ENCODE measurements around the gene ATG7. TPM values are rescaled to one million over a fixed set of nuclear protein-coding genes. Genes with fewer than 3 reads are reported as not detected.

The ATG7 gene
- total RNA-seq, 5 donors from 2014 or later (not counting 1 experiment from before 2014, with no cell fraction given): 29.0 to 39.3 (median 37.4) TPM

DNA sequence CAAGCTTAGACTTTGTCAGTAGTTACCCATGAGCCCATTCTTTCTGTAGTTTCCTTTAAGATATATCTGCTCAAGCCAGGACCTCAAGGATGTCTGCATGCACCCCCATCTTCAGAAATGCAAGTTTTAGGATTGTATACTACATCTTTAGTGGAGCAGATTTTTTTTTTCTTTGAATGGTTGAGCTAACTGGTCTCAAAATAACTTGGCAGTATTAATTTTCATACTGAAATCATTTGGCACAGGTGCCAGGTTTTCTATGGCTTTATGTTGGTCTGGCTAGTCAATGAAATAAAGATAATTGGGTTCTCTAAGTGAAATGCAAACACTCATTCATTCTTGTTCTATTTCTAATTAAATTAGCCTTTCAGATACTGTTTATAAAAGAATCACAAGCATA, 108.9 kb downstream of the ATG7 start:
- no peak for ATAC-seq (replicated peaks in 1 of 4)
- Mint-ChIP-seq H3K4me1 (no peaks in the 10 kb centered on the region), H3K27ac (no peak overlapping the region), H3K4me3 (no peak overlapping the region), H3K27me3 (no peaks in the 10 kb centered on the region), H3K9me3 (no peaks in the 10 kb centered on the region), H3K36me3 (peaks cover 42% of the 10 kb centered on the region)
- H3K9me3 ChIP-seq: no peaks in the 10 kb centered on the region
- no peaks in the 10 kb centered on the region for H3K4me1 ChIP-seq (ENCODE audit: control insufficient read depth in 1 of 2, extremely low read depth in 1 of 2, insufficient read depth in 2 of 2, low read length in 2 of 2)
- DNase-seq: no peak
- no peak overlapping the region for H3K27ac ChIP-seq (ENCODE audit: low read length)
- ChIA-PET CTCF (interaction anchor here in 1 of 2 donors (1.0 kb wide), 1 partner anchor 269 kb away, joined by 3 read pairs; no protein-coding TSS in a partner anchor), POLR2A (interaction anchor here in 1 of 2 donors (0.7 kb wide), 1 partner anchor 41 kb away, joined by 4 read pairs; no protein-coding TSS in a partner anchor)
- peaks cover 0 to 13% of the 10 kb centered on the region in 2 donors for H3K36me3 ChIP-seq (ENCODE audit: control insufficient read depth in 2 of 2, extremely low read depth in 1 of 2, insufficient read depth in 1 of 2, low read length in 1 of 2)
- H3K27me3 ChIP-seq (replicated peaks in 1 of 2; ENCODE audit: control insufficient read depth in 2 of 2, extremely low read depth in 1 of 2, insufficient read depth in 2 of 2, low read length in 1 of 2): no peaks in the 10 kb centered on the region
- no peak overlapping the region for H3K4me3 ChIP-seq (ENCODE audit: control insufficient read depth in 1 of 2, extremely low read depth in 1 of 2, low read length in 1 of 2)

DNA sequence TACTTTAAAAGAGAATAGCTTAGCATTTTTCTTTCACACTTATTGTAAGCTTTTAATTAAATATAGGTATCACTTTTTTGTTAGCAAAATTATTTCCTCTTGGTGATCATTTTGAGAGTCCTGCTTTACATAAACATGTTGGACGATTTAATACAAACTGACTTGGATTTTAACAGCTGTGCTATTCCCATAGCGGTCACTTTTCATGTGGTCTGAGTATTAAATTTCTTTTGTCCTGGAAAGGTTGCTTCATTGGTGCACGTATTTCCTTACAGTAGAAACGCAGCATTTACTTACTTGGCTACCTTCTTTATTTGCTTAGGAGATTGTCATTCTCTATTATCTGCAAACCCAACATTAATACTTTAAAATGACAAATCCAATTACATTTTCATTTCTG, 109.4 kb downstream of the ATG7 start:
- no peaks in the 10 kb centered on the region for H3K4me1 ChIP-seq (ENCODE audit: control insufficient read depth in 1 of 2, extremely low read depth in 1 of 2, insufficient read depth in 2 of 2, low read length in 2 of 2)
- ChIA-PET POLR2A (interaction anchor here in 1 of 2 donors (0.7 kb wide), 1 partner anchor 41 kb away, joined by 4 read pairs; no protein-coding TSS in a partner anchor), CTCF (interaction anchor here in 1 of 2 donors (1.0 kb wide), 1 partner anchor 269 kb away, joined by 3 read pairs; no protein-coding TSS in a partner anchor)
- Mint-ChIP-seq H3K4me1 (no peaks in the 10 kb centered on the region), H3K27ac (no peak overlapping the region), H3K4me3 (no peak overlapping the region), H3K9me3 (no peaks in the 10 kb centered on the region), H3K36me3 (peaks cover 42% of the 10 kb centered on the region), H3K27me3 (no peaks in the 10 kb centered on the region)
- ATAC-seq (replicated peaks in 1 of 4) (no peak), DNase-seq (no peak)
- no peak overlapping the region for H3K27ac ChIP-seq (ENCODE audit: low read length)
- WGBS (ENCODE audit: insufficient coverage): no CpG with 5 or more reads among the region's 4 CpGs
- no peaks in the 10 kb centered on the region for H3K27me3 ChIP-seq (replicated peaks in 1 of 2; ENCODE audit: control insufficient read depth in 2 of 2, extremely low read depth in 1 of 2, insufficient read depth in 2 of 2, low read length in 1 of 2)
- H3K9me3 ChIP-seq: no peaks in the 10 kb centered on the region
- peaks cover 0 to 13% of the 10 kb centered on the region in 2 donors for H3K36me3 ChIP-seq (ENCODE audit: control insufficient read depth in 2 of 2, extremely low read depth in 1 of 2, insufficient read depth in 1 of 2, low read length in 1 of 2)
- H3K4me3 ChIP-seq (ENCODE audit: control insufficient read depth in 1 of 2, extremely low read depth in 1 of 2, low read length in 1 of 2): no peak overlapping the region

DNA sequence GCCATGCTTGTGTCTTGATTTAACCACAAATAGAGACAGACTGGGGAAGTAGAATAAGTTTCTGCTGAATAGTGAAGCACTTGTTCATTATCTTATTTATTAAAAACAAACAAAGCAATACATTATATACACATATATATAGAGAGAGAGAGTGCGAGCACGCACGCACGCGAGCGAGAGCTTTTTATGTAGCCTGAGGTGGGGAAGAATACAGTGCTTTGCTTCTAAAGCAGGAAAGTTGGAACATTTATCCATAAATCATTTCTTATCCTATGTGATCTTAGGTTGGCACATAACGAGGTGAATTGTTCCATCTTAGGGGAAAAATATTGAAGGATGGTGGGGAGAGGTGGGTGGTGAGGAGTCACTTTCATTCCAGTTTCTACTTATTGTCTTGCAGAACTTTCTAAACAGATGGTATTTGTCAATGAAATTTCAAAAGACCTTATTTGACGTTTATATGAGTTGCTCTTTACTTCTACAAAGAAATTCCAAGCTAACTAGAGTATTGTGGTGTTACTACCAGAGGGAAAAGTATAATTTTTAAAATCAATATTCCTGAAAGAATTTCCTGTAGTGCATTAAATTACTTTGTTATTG, 110.0 kb downstream of the ATG7 start:
- WGBS (ENCODE audit: insufficient coverage): no CpG with 5 or more reads among the region's 8 CpGs
- Mint-ChIP-seq H3K4me1 (no peaks in the 10 kb centered on the region), H3K36me3 (peaks cover 41% of the 10 kb centered on the region), H3K9me3 (no peaks in the 10 kb centered on the region), H3K27ac (no peak overlapping the region), H3K27me3 (no peaks in the 10 kb centered on the region), H3K4me3 (no peak overlapping the region)
- Histone ChIP-seq H3K27me3 (replicated peaks in 1 of 2; ENCODE audit: control insufficient read depth in 2 of 2, extremely low read depth in 1 of 2, insufficient read depth in 2 of 2, low read length in 1 of 2) (no peaks in the 10 kb centered on the region), H3K27ac (ENCODE audit: low read length) (no peak overlapping the region), H3K4me3 (ENCODE audit: control insufficient read depth in 1 of 2, extremely low read depth in 1 of 2, low read length in 1 of 2) (no peak overlapping the region), H3K9me3 (no peaks in the 10 kb centered on the region), H3K36me3 (ENCODE audit: control insufficient read depth in 2 of 2, extremely low read depth in 1 of 2, insufficient read depth in 1 of 2, low read length in 1 of 2) (peaks cover 0 to 16% of the 10 kb centered on the region in 2 donors), H3K4me1 (ENCODE audit: control insufficient read depth in 1 of 2, extremely low read depth in 1 of 2, insufficient read depth in 2 of 2, low read length in 2 of 2) (no peaks in the 10 kb centered on the region)
- CTCF ChIA-PET: no interaction called here
- DNase-seq (no peak), ATAC-seq (replicated peaks in 1 of 4) (no peak)
- POLR2A ChIA-PET: no interaction called here

DNA sequence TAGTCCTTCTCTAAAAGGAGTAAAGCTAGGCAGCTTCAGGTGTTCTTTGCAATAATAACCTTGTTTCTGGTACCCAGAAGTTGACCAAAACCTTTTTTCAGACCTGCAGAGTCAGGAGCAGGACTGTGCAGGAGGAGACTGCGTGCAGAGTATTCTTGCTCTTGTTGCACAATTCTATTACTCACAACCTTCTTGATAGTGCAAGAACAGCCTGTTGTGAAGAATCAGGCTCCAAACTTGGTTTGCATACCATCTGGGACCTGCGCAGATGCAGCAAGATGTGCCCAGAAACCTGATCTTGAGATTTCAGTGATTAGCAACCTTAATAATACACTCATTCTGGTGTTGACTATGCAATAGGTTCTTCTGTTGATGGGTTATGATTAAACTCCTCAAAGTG, 111.9 kb downstream of the ATG7 start:
- Mint-ChIP-seq H3K27ac (no peak overlapping the region), H3K36me3 (peaks cover 42% of the 10 kb centered on the region), H3K4me3 (no peak overlapping the region), H3K4me1 (no peaks in the 10 kb centered on the region), H3K9me3 (no peaks in the 10 kb centered on the region), H3K27me3 (no peaks in the 10 kb centered on the region)
- Histone ChIP-seq H3K4me3 (ENCODE audit: control insufficient read depth in 1 of 2, extremely low read depth in 1 of 2, low read length in 1 of 2) (no peak overlapping the region), H3K27ac (ENCODE audit: low read length) (no peak overlapping the region), H3K36me3 (ENCODE audit: control insufficient read depth in 2 of 2, extremely low read depth in 1 of 2, insufficient read depth in 1 of 2, low read length in 1 of 2) (peaks cover 0 to 16% of the 10 kb centered on the region in 2 donors), H3K4me1 (ENCODE audit: control insufficient read depth in 1 of 2, extremely low read depth in 1 of 2, insufficient read depth in 2 of 2, low read length in 2 of 2) (no peaks in the 10 kb centered on the region), H3K9me3 (no peaks in the 10 kb centered on the region), H3K27me3 (replicated peaks in 1 of 2; ENCODE audit: control insufficient read depth in 2 of 2, extremely low read depth in 1 of 2, insufficient read depth in 2 of 2, low read length in 1 of 2) (no peaks in the 10 kb centered on the region)
- ChIA-PET POLR2A (no interaction called here), CTCF (no interaction called here)
- ATAC-seq (replicated peaks in 1 of 4) (no peak), DNase-seq (no peak)
- 89% methylated on average over 1 of the region's 2 CpGs for WGBS (ENCODE audit: insufficient coverage)

DNA sequence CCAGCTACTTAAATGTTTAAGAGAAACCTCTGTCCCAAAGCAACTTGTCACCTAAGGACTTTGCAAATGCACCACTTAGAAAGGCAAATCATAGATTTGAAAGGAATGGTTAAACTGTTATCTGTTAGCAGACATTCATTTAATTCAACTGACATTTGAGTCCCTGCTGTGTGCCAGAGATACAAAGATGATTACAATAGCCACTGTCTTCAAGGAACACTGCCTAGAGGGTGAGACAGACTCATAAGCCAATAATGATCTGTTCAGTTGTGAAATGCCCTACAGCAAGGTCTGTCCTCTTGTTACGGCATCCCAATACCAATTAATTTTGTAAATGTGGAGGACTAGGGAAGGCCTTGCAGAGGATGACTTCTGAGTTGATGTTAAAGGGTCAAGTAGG, 113.1 kb downstream of the ATG7 start:
- H3K27me3 ChIP-seq (replicated peaks in 1 of 2; ENCODE audit: control insufficient read depth in 2 of 2, extremely low read depth in 1 of 2, insufficient read depth in 2 of 2, low read length in 1 of 2): no peaks in the 10 kb centered on the region
- peaks cover 0 to 4% (median 2%) of the 10 kb centered on the region in 3 donors for H3K4me1 Mint-ChIP-seq
- H3K27ac Mint-ChIP-seq: no peak overlapping the region
- H3K27me3 Mint-ChIP-seq: no peaks in the 10 kb centered on the region
- no peak overlapping the region for H3K27ac ChIP-seq (ENCODE audit: low read length)
- DNase-seq (no peak), ATAC-seq (replicated peaks in 1 of 4) (no peak)
- ChIA-PET CTCF (no interaction called here), POLR2A (no interaction called here)
- no peak overlapping the region for H3K4me3 Mint-ChIP-seq
- 100% methylated on average over 1 of the region's 1 CpG for WGBS (ENCODE audit: insufficient coverage)
- no peak overlapping the region for H3K4me3 ChIP-seq (ENCODE audit: control insufficient read depth in 1 of 2, extremely low read depth in 1 of 2, low read length in 1 of 2)
- peaks cover 45% of the 10 kb centered on the region for H3K36me3 Mint-ChIP-seq
- H3K4me1 ChIP-seq (ENCODE audit: control insufficient read depth in 1 of 2, extremely low read depth in 1 of 2, insufficient read depth in 2 of 2, low read length in 2 of 2): no peaks in the 10 kb centered on the region
- peaks cover 0 to 9% of the 10 kb centered on the region in 2 donors for H3K36me3 ChIP-seq (ENCODE audit: control insufficient read depth in 2 of 2, extremely low read depth in 1 of 2, insufficient read depth in 1 of 2, low read length in 1 of 2)
- H3K9me3 Mint-ChIP-seq: no peaks in the 10 kb centered on the region
- no peaks in the 10 kb centered on the region for H3K9me3 ChIP-seq

DNA sequence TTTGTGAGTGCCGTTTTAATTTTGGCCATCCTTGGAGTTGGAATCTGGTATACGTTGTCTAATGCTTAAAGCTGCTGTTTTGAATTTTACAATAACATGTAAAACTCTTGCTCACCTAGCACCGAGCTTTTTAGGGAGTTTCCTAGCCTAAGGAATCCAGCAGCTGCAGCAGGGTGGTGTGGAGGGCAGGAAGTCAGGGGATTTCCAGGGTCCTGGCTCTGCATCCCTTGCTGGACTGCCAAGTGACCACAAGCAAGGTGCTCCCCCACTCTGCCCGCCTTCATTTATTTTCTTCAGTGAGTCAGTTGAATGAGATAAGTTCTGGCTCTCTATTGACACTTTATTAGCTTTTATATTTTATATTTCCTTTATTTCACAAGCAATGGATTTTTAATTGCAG, 113.7 kb downstream of the ATG7 start:
- no peak overlapping the region for H3K27ac ChIP-seq (ENCODE audit: low read length)
- no peaks in the 10 kb centered on the region for H3K27me3 Mint-ChIP-seq
- WGBS (ENCODE audit: insufficient coverage): 100% methylated on average over 2 of the region's 4 CpGs
- no peak overlapping the region for H3K4me3 ChIP-seq (ENCODE audit: control insufficient read depth in 1 of 2, extremely low read depth in 1 of 2, low read length in 1 of 2)
- ChIA-PET POLR2A (no interaction called here), CTCF (no interaction called here)
- ATAC-seq (replicated peaks in 1 of 4): no peak
- peaks cover 46% of the 10 kb centered on the region for H3K36me3 Mint-ChIP-seq
- no peak overlapping the region for H3K27ac Mint-ChIP-seq
- no peak for DNase-seq
- H3K27me3 ChIP-seq (replicated peaks in 1 of 2; ENCODE audit: control insufficient read depth in 2 of 2, extremely low read depth in 1 of 2, insufficient read depth in 2 of 2, low read length in 1 of 2): no peaks in the 10 kb centered on the region
- H3K9me3 ChIP-seq: no peaks in the 10 kb centered on the region
- no peaks in the 10 kb centered on the region for H3K9me3 Mint-ChIP-seq
- H3K4me1 ChIP-seq (ENCODE audit: control insufficient read depth in 1 of 2, extremely low read depth in 1 of 2, insufficient read depth in 2 of 2, low read length in 2 of 2): no peaks in the 10 kb centered on the region
- peaks cover 0 to 9% of the 10 kb centered on the region in 2 donors for H3K36me3 ChIP-seq (ENCODE audit: control insufficient read depth in 2 of 2, extremely low read depth in 1 of 2, insufficient read depth in 1 of 2, low read length in 1 of 2)
- H3K4me1 Mint-ChIP-seq: peaks cover 6 to 10% (median 8%) of the 10 kb centered on the region in 3 donors
- H3K4me3 Mint-ChIP-seq: no peak overlapping the region

All from T-cell (primary cell).